Stimulated activated naive B cell treated with anti-CD40 and anti-IgM and Interleukin-4, amounts not matched to agents 10 μg/mL and 1 μg/mL and 100 μg/mL, for 72 hours (primary cell): Measurements from ENCODE around the gene CCDC27.
"Not testable (repeated sequence)": the region's sequence is repeated elsewhere in the genome, so short reads cannot be mapped to it uniquely, and the experiment has no call there.

ENCODE experiments used
- ATAC-seq, 2 donors: fragments of 150-1000 bp; cut with Tn5 transposase; replicated peaks; 2 replicates each; pipeline ENCODE4 v1.10.0; 2021; ENCODE audit warnings: moderate library complexity in 1 of 2
- DNase-seq: peaks from one replicate; pipeline ENCODE4 v3.0.0; 2021
- H3K27ac Mint-ChIP-seq: one replicate; pipeline ENCODE4 v1.8.0; 2022; ENCODE audit warnings: mild to moderate bottlenecking, mixed read lengths
- H3K27me3 Mint-ChIP-seq, 2 donors: one replicate each; pipeline ENCODE4 v1.8.0; 2022; ENCODE audit warnings: mixed read lengths in 2 of 2
- H3K36me3 Mint-ChIP-seq, 2 donors: one replicate each; pipeline ENCODE4 v1.8.0; 2022; ENCODE audit warnings: mixed read lengths in 2 of 2, mild to moderate bottlenecking in 1 of 2
- H3K4me1 Mint-ChIP-seq, 2 donors: one replicate each; pipeline ENCODE4 v1.8.0; 2022; ENCODE audit warnings: mixed read lengths in 2 of 2, mild to moderate bottlenecking in 1 of 2
- H3K4me3 Mint-ChIP-seq, 2 donors: one replicate each; pipeline ENCODE4 v1.8.0; 2022; ENCODE audit warnings: mild to moderate bottlenecking in 2 of 2, mixed read lengths in 2 of 2, moderate library complexity in 1 of 2
- H3K9me3 Mint-ChIP-seq, 2 donors: one replicate each; pipeline ENCODE4 v1.8.0; 2022; ENCODE audit warnings: mixed read lengths in 2 of 2, mild to moderate bottlenecking in 1 of 2

CCDC27 gene

DNA sequence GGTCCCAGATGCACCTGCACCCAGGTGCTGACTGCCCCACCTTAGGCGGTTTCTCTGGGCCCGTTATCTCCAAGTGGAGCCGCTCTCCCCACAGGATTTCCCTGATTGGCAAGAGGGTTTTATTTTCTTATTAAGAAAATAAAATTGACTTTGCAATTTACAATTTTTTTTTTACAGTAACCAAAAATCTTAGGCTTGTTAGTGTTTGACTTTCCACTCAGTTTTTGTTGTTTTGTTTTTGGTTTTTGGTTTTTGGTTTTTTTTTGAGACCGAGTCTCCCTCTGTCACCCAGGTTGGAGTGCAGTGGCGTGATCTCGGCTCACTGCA lies 4.8 kb upstream of the CCDC27 start:
- Mint-ChIP-seq H3K4me1 (peaks cover 24 to 34% of the 10 kb centered on the region in 2 donors), H3K4me3 (peak overlapping the region; percentile 84 to 85), H3K9me3 (no peaks in the 10 kb centered on the region), H3K27ac (no peak overlapping the region), H3K36me3 (peaks cover 8 to 19% of the 10 kb centered on the region in 2 donors), H3K27me3 (peaks cover 3 to 13% of the 10 kb centered on the region in 2 donors)
- DNase-seq (no peak), ATAC-seq (no peak)

DNA sequence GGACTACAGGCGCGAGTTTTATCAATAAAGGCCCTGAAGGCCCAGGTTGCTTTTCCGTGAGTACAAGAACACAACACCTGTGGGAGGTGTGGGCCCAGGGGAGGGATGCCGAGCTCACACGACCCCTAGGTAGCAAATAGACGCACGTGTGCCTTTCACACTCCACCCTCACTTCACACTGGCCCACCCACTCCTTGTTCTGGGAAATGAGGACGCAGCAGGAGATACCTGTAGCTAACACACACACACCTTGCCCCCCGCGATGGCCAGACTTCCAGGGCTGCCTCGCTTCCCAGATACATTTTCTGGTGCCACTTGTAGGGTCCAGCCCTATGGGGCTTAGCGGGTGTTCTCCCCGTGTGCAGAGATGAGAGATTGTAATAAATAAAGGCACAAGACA lies 4.3 kb upstream of the CCDC27 start:
- DNase-seq (no peak), ATAC-seq (no peak)
- no peak overlapping the region for H3K27ac Mint-ChIP-seq
- peaks cover 5 to 13% of the 10 kb centered on the region in 2 donors for H3K27me3 Mint-ChIP-seq
- peaks cover 8 to 19% of the 10 kb centered on the region in 2 donors for H3K36me3 Mint-ChIP-seq
- peaks cover 24 to 34% of the 10 kb centered on the region in 2 donors for H3K4me1 Mint-ChIP-seq
- H3K4me3 Mint-ChIP-seq, result peak overlapping the region; percentile 84 to 85
- no peaks in the 10 kb centered on the region for H3K9me3 Mint-ChIP-seq

DNA sequence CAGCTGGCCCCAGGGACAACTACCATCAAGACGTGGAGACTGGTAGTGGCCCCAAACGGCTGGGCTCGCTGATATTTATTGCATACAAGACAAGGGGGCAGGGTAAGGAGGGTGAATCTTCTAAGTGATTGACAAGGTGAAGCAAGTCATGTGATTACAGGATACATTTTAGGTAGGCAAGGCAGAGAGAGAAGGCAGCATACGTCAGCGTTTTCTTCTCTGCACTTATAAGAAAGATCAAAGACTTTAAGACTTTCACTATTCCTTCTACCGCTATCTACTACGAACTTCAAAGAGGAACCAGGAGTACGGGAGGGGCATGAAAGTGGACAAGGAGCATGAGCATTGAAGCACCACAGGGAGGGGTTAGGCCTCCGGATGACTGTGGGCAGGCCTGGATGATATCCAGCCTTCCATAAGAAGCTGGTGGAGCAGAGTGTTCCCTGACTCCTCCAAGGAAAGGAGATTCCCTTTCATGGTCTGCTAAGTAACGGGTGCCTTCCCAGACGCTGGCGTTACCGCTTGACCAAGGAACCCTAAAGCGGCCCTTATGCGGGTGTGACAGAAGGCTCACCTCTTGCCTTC lies 3.8 kb upstream of the CCDC27 start:
- ATAC-seq, H3K9me3 Mint-ChIP-seq, DNase-seq, H3K27ac Mint-ChIP-seq: not testable (repeated sequence)
- H3K27me3 Mint-ChIP-seq, result peaks cover 7 to 13% of the 10 kb centered on the region in 2 donors
- peak overlapping the region; percentile 84 to 85 for H3K4me3 Mint-ChIP-seq
- H3K4me1 Mint-ChIP-seq, result peaks cover 24 to 34% of the 10 kb centered on the region in 2 donors
- H3K36me3 Mint-ChIP-seq, result peaks cover 8 to 15% of the 10 kb centered on the region in 2 donors

DNA sequence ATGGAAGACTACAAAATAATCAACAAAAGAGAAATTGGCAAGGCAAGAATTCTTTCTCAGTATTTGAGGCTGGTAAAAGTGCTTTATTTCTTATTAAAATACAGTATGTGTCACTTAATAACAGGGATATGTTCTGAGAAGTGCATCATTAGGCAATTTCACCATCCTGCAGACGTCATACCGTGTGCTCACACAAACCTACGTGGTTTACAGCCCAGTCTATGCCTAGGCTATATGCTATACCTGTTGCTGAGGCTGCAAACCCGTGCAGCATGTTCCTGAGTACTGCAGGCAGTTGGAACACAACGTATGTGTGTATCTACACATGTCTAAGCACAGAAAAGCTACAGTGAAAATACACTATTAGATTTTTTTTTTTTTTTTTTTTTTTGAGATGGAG lies 2.7 kb upstream of the CCDC27 start:
- Mint-ChIP-seq H3K27ac (no peak overlapping the region), H3K9me3 (no peaks in the 10 kb centered on the region), H3K27me3 (peaks cover 7 to 13% of the 10 kb centered on the region in 2 donors), H3K4me3 (no peak overlapping the region), H3K4me1 (peaks cover 24 to 33% of the 10 kb centered on the region in 2 donors), H3K36me3 (peaks cover 7 to 14% of the 10 kb centered on the region in 2 donors)
- DNase-seq, result no peak
- no peak for ATAC-seq

DNA sequence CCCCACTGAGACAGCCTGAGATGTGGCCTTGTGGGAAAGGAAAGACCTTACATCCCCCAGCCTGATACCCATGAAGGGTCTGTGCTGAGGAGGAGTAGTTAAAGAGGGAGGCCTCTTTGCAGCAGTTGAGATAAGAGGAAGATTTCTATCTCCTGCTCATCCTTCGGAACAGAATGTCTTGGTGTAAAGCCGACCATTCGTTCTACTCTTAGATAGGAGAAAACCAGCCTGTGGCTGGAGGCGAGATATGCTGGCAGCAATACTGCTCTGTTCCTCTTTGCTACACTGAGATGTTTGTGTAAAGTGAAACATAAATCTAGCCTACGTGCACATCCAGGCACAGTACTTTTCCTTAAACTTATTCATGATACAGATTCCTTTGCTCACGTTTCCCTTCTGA lies 1.5 kb upstream of the CCDC27 start:
- Mint-ChIP-seq H3K27me3 (peaks cover 8 to 16% of the 10 kb centered on the region in 2 donors), H3K4me1 (peaks cover 15 to 20% of the 10 kb centered on the region in 2 donors), H3K9me3 (no peaks in the 10 kb centered on the region), H3K27ac (no peak overlapping the region), H3K4me3 (no peak overlapping the region), H3K36me3 (peaks cover 0 to 2% of the 10 kb centered on the region in 2 donors)
- no peak for ATAC-seq
- DNase-seq, result no peak

DNA sequence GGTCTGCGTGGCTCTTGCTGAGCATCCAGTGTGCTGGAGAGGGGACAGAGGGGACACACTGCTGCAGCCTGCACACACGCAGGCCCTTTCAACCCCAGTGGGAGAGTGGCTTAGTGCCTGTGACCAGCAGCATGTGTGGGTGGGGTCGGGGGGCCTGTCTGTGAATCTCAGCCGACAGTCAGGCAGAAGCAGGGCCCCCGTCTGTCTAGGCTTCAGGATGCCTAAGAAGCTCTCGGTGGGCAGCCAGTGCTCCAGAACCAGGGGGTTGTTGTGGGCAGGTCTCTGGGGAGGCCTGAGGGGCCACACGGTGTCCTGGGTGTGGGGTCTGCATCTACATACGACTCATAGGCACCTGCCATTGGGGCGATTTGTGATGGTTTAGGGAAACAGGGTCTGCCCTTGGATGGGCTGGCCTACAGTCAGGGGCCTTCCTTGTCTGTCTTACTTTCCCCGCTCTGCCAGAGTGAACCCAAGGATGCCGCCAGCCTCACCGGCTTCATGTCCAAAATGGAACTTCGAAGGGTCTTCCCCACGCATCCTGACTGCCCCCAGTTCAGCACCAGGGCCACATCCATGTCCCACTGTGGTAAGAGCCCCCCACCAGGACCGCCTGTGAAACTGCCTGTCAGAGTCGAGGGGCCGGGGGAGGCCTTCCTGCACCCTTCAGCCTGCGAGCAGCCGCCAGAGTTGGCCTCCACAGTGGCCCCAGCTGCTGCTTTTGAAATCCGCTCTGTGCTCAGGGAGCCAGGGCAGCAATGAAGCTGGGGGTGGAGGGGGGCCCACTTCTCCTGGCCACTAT lies 1.6 kb downstream of the CCDC27 start:
- Mint-ChIP-seq H3K36me3 (no peaks in the 10 kb centered on the region), H3K27ac (no peak overlapping the region), H3K27me3 (peaks cover 23 to 34% of the 10 kb centered on the region in 2 donors), H3K4me3 (no peak overlapping the region), H3K9me3 (no peaks in the 10 kb centered on the region), H3K4me1 (no peaks in the 10 kb centered on the region)
- DNase-seq, result no peak
- no peak for ATAC-seq

DNA sequence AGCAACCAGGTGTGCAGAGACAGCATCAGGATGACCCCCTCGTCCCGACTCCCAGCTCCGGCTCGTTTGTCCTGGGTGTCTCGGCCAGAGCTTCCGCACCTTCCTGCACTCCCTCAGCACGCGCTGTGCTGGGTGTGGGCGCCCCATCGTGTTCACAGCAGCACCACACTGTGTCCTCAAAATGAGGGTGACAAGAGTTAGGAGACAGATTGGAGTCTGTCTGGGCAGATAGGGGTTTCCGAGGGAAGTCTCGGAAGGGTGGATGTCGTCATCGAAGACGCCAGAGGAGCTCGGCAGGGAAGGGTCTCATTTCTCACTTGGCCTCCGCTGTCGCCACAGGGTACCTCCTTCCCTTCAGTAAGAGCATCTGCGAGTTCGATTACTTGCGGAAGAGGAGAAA lies 4.1 kb downstream of the CCDC27 start:
- ATAC-seq (no peak), DNase-seq (no peak)
- no peaks in the 10 kb centered on the region for H3K36me3 Mint-ChIP-seq
- no peak overlapping the region for H3K4me3 Mint-ChIP-seq
- peaks cover 34 to 49% of the 10 kb centered on the region in 2 donors for H3K27me3 Mint-ChIP-seq
- H3K27ac Mint-ChIP-seq, result no peak overlapping the region
- peaks cover 0 to 3% of the 10 kb centered on the region in 2 donors for H3K9me3 Mint-ChIP-seq
- no peaks in the 10 kb centered on the region for H3K4me1 Mint-ChIP-seq

DNA sequence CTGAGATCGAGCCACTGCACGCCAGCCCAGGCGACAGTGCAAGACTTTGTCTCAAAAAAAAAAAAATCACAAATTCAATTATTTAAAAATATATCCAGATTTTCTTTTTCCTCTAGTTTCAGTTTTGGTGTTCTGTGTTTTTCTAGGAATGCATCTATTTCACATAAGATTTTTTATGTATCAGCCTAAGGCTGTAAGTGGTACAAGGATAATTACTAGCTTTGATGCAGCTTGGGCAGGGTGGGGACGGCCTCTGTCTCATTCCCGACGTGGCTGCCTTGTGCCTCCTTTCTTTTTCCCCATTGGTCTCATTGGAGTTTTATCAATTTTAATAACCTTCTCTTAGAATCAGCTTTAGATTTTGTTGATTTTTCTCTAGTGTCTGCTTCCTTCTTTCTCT lies 6.9 kb downstream of the CCDC27 start:
- DNase-seq (no peak), ATAC-seq (no peak)
- H3K27ac Mint-ChIP-seq, result peak overlapping the region; percentile 67
- H3K4me3 Mint-ChIP-seq, result no peak overlapping the region
- peaks cover 32 to 44% of the 10 kb centered on the region in 2 donors for H3K27me3 Mint-ChIP-seq
- H3K9me3 Mint-ChIP-seq, result peaks cover 0 to 3% of the 10 kb centered on the region in 2 donors
- H3K4me1 Mint-ChIP-seq, result no peaks in the 10 kb centered on the region
- H3K36me3 Mint-ChIP-seq, result no peaks in the 10 kb centered on the region

DNA sequence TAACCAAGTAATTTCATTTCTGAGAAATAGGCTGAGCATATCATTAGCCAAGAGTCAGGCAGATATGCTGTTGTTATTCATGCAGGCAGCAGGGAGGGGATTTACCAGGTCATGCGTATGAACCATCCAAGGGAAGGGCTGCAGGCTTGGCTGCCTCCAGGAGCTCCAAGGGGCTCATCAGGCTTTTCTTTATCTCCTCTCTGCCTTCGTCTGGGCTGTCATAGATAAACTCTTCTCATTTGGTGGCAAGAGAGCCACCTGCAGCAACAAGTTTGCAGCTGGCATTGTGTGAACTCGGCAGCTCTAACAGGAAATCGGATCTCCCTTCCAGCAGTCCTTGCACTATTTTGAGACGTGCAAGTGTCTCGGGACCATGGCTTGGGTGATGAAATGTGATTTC lies 7.5 kb downstream of the CCDC27 start:
- H3K4me1 Mint-ChIP-seq, result no peaks in the 10 kb centered on the region
- DNase-seq, result no peak
- peaks cover 32 to 44% of the 10 kb centered on the region in 2 donors for H3K27me3 Mint-ChIP-seq
- no peak overlapping the region for H3K27ac Mint-ChIP-seq
- no peak for ATAC-seq
- peaks cover 0 to 3% of the 10 kb centered on the region in 2 donors for H3K9me3 Mint-ChIP-seq
- H3K36me3 Mint-ChIP-seq, result no peaks in the 10 kb centered on the region
- no peak overlapping the region for H3K4me3 Mint-ChIP-seq

DNA sequence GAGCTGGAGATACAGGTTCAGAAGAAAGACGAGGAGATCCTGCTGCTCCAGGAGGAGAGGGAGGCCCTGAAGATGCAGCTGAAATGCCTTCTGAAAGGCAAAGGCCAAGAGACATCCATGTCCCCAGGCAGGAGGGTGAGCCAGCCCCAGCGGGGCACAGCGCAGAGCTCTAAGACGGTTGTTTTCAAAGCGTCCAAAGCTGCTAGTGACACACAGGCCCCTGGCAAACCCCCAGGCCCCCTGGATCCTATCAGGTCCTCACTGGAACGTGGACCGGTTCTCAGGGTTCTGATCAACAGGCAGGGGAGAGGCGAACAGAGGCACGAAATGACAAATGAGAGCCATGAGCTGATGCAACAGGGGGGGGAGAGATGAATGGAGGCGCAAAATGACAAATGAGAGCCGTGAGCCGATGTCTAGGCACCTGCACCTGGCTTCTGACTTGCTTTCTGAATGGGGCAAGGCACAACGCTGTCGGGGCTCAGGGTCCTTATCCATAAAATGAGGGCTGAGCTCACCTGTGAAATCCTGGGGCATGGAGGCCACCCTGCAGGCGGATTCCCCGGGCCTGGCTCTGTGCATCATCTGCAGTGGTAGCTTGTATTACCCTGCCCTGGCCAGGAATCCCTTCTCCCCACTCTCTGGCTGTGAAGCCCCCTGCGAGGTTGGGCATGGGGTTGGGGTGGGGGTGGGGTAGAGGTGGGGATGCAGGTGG lies 9.2 kb downstream of the CCDC27 start:
- H3K36me3 Mint-ChIP-seq, result peaks cover 0 to 2% of the 10 kb centered on the region in 2 donors
- H3K4me1 Mint-ChIP-seq, result no peaks in the 10 kb centered on the region
- peaks cover 0 to 3% of the 10 kb centered on the region in 2 donors for H3K9me3 Mint-ChIP-seq
- H3K27me3 Mint-ChIP-seq, result peaks cover 31 to 48% of the 10 kb centered on the region in 2 donors
- ATAC-seq (no peak), DNase-seq (no peak)
- no peak overlapping the region for H3K27ac Mint-ChIP-seq
- H3K4me3 Mint-ChIP-seq, result no peak overlapping the region

DNA sequence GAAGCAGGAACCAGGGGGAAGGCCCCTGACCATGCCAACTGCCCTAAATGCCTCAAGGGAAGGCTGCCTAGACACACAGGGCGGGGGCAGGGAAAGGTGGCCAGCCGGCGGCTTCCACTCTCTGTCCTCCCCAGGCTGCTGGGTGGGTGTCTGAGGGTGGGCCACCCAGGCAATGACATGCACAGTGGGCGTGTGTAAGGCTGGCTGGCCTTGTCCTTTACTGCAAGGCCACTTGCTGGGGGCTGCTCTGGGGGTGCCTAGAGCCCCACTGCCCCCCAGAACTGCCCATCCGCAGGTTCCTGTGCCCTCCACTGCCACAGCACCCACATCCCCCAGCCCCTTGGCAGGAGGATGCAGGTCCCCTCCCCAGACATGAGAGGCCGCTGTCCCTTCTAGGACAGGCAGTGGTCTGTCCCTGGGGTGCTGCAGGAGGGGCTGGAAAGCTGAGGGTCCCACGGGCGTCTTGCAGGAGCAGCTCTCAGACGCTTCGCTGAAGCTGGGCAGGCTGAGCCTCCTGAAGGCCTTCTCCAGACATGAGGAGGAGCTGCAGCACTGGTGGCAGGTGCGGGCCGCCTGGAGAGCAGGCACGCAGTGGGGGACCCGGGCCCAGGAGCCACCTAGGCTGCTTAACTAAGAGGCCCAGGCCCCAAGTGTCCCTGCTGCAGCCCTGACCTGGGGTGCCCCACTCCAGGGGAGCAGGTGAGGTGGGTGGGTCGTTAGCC lies 10.1 kb downstream of the CCDC27 start:
- H3K4me3 Mint-ChIP-seq, result no peak overlapping the region
- peaks cover 0 to 2% of the 10 kb centered on the region in 2 donors for H3K36me3 Mint-ChIP-seq
- H3K9me3 Mint-ChIP-seq, result peaks cover 0 to 3% of the 10 kb centered on the region in 2 donors
- no peak for DNase-seq
- no peaks in the 10 kb centered on the region for H3K4me1 Mint-ChIP-seq
- H3K27ac Mint-ChIP-seq, result no peak overlapping the region
- ATAC-seq, result no peak
- peaks cover 30 to 46% of the 10 kb centered on the region in 2 donors for H3K27me3 Mint-ChIP-seq

DNA sequence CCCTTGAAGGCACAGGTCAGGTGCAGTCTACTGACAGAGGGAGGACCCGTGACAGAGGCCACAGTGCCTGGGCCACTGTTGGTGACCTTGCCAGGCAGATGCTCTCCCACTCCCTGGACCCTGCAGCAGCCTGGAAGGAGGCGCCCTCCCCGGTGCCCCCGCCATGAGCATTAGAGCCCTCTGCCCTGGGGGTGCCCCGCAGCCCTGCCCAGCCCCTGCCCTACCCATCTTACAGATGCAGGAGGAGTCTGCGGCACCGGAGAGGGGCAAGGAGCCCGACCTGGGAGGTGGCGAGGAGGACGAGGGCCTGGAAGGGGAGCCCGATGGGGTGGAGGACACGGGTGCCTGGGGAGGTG lies 10.6 kb downstream of the CCDC27 start:
- Mint-ChIP-seq H3K4me1 (no peaks in the 10 kb centered on the region), H3K4me3 (no peak overlapping the region), H3K36me3 (peaks cover 0 to 2% of the 10 kb centered on the region in 2 donors), H3K9me3 (peaks cover 0 to 3% of the 10 kb centered on the region in 2 donors), H3K27ac (no peak overlapping the region), H3K27me3 (peaks cover 35 to 52% of the 10 kb centered on the region in 2 donors)
- no peak for ATAC-seq
- DNase-seq, result no peak

DNA sequence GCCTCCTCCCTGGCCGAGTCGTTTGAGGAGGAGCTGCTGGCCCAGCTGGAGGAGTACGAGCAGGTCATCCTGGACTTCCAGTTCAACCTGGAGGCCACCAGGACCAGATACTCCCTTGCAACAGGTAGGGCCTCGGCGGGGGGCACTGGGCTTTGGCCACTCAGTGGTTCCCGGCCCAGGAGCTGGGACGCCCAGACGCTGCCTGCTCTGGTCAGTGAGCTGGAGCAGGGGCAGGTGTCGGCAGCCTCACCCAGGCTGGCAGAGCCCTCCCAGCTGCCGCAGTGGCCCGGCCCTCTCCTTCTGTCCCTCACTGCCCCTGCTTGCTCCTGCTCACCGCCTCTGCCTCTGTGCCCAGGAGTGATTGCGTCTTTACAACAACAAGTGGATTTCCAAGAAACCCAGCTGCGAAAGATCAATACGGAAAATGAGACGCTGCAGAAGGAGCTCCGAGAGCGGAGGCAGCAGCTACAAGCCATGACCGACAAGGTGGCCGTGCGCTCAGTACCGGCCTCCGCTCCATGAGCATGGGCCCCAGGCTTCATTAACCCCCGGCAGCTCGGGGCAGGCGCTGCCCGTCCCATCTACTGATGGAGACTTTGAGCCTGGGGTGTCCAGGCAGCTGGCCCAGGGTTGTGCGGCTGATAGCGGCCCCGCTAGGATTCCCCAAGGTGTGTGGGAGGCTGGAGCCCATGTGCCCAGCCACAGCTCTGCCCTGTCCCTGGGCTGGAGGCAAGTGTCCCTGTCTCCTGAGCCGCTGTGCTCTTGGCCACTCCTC lies 11.3 kb downstream of the CCDC27 start:
- Mint-ChIP-seq H3K27ac (no peak overlapping the region), H3K9me3 (peaks cover 0 to 3% of the 10 kb centered on the region in 2 donors), H3K27me3 (peaks cover 34 to 52% of the 10 kb centered on the region in 2 donors), H3K4me3 (no peak overlapping the region), H3K4me1 (no peaks in the 10 kb centered on the region), H3K36me3 (peaks cover 0 to 2% of the 10 kb centered on the region in 2 donors)
- DNase-seq (no peak), ATAC-seq (no peak)
